PC-9 (cell line): ENCODE measurements around the gene MYO1C.

Source experiments
- CTCF ChIP-seq: fragments of 200-600 bp; sonication (generic); conservative IDR thresholded peaks from 2 replicates; pipeline ENCODE4 v1.6.1; 2017; ENCODE audit warnings: mixed run types, antibody characterized with exemption, mild to moderate bottlenecking, moderate library complexity
- EZH2 ChIP-seq: fragments of 200-600 bp; sonication (generic); IDR thresholded peaks from 2 replicates; pipeline ENCODE4 v1.8.0; 2017; ENCODE audit warnings: antibody characterized with exemption, low read depth

DNA sequence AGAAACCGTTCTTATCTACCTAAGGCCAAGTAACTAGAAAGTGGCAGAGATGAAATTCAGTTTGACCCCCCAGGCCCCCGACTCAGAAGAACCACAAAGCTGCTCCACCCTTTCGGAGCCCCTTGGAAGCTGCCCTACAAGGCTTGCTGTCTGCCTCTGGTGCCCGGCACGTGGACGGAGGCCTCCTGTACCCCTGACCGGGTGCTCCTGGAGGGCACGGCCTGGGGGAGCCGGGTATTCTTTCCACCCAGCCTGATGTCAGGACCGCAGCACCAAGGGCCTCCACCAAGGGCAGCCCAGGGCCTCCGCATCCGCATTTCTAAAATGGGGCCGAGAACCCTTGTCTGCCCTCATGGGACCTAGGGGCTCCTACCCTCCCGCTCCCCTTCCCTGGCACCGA is 21.0 kb downstream of the MYO1C start:
- no peak for TF ChIP-seq CTCF
- TF ChIP-seq EZH2 = no peak
